ENCODE measurements around the gene AGT. TPM values are rescaled to one million over a fixed set of nuclear protein-coding genes. Genes with fewer than 3 reads are reported as not detected.

AGT gene
- total RNA-seq (2014; rRNA removed): 0.35 TPM in 1 of 2 replicates, not detected in the other
- percentile 17 among the genes with signal in this experiment for Bru-seq, nascent RNA
- percentile 19 among the genes with signal in this experiment for BruChase-seq, experiment 1, labeled RNA remaining after a 6-hour chase
- BruChase-seq, experiment 2, labeled RNA remaining after a 2-hour chase: percentile 26 among the genes with signal in this experiment
- long read RNA-seq, partial matches to known transcripts: 1 of 3 reads
- long read RNA-seq, other reads (novel, unspliced or antisense): 0 of 3 reads

GRCh38 chr1:230713915-230714764 lies at the start of gene AGT:
Gene AGT (minus strand): TSS chr1:230714122. CDS start chr1:230710823, 3,299 bp downstream.
- Histone ChIP-seq H3K9ac (ENCODE audit: low read length) (no peak within 1 kb of the TSS), H3K9me3 (ENCODE audit: low read length) (no peaks in the 10 kb centered on the region), H3F3A (ENCODE audit: low read length, unreplicated experiment) (no peaks in the 10 kb centered on the region), H3K4me1 (ENCODE audit: insufficient read depth, low read length) (peaks cover 11% of the 10 kb centered on the region), H3K27ac (ENCODE audit: low read length) (no peak within 1 kb of the TSS), H3K36me3 (ENCODE audit: low read depth, low read length) (no peaks in the 10 kb centered on the region), H2AFZ (ENCODE audit: low read length) (peak within 1 kb of the TSS; percentile 16; the same call in 1 of the 2 replicates), H3K9me2 (replicated peaks; ENCODE audit: low read length) (no peaks in the 10 kb centered on the region), H3K4me3 (ENCODE audit: low read length) (no peak within 1 kb of the TSS), H3K27me3 (ENCODE audit: low read length) (no peaks in the 10 kb centered on the region), H3K79me2 (ENCODE audit: low read length) (no peaks in the 10 kb centered on the region), H4K20me1 (ENCODE audit: low read length) (no peaks in the 10 kb centered on the region), H3K4me2 (ENCODE audit: low read length) (peak within 1 kb of the TSS; percentile 32)
- POLR2A ChIA-PET (ENCODE audit: unreplicated experiment): interaction anchor here (0.6 kb wide), 1 partner anchor 92 kb away, joined by 3 read pairs; no protein-coding TSS in a partner anchor
- DNase-seq (peak; percentile 95), ATAC-seq (peak; percentile 90)
- BruUV-seq (replicated peaks): no TSS peak
- TF ChIP-seq EZH2 (IDR thresholded peaks at IDR 0.05; ENCODE audit: low read length, unreplicated experiment): no peak
- TF ChIP-seq EZH2phosphoT487 (IDR thresholded peaks at IDR 0.05; ENCODE audit: borderline replicate concordance, low read length): no peak
- TF ChIP-seq CTCF (conservative IDR thresholded peaks at IDR 0.05; ENCODE audit: low read depth, low read length): no peak
- CTCF ChIA-PET: no interaction called here
- intact Hi-C loops (cut with micrococcal nuclease): no loop called here

- no peak overlapping the region for H3K4me2 ChIP-seq (ENCODE audit: low read length)
- DNase-seq: no peak
- no peak overlapping the region for H3K9ac ChIP-seq (ENCODE audit: low read length)
- H2AFZ ChIP-seq (ENCODE audit: low read length): no peak overlapping the region
- POLR2A ChIA-PET (ENCODE audit: unreplicated experiment): no interaction called here
- ATAC-seq: no peak
- H4K20me1 ChIP-seq (ENCODE audit: low read length): no peaks in the 10 kb centered on the region
- no peaks in the 10 kb centered on the region for H3K4me1 ChIP-seq (ENCODE audit: insufficient read depth, low read length)
- H3K27ac ChIP-seq (ENCODE audit: low read length): no peak overlapping the region
- no peaks in the 10 kb centered on the region for H3K36me3 ChIP-seq (ENCODE audit: low read depth, low read length)
- no peaks in the 10 kb centered on the region for H3K79me2 ChIP-seq (ENCODE audit: low read length)
- no peaks in the 10 kb centered on the region for H3F3A ChIP-seq (ENCODE audit: low read length, unreplicated experiment)
- no peaks in the 10 kb centered on the region for H3K27me3 ChIP-seq (ENCODE audit: low read length)
- CTCF ChIA-PET: interaction anchor here (0.5 kb wide), 1 partner anchor 29 kb away, joined by 3 read pairs; no protein-coding TSS in a partner anchor
- intact Hi-C loops (cut with micrococcal nuclease): no loop called here
- no peak overlapping the region for H3K4me3 ChIP-seq (ENCODE audit: low read length)
- no peaks in the 10 kb centered on the region for H3K9me3 ChIP-seq (ENCODE audit: low read length)
- no TSS peak for BruUV-seq (replicated peaks)
- H3K9me2 ChIP-seq (replicated peaks; ENCODE audit: low read length): no peaks in the 10 kb centered on the region
- TF ChIP-seq EZH2 (IDR thresholded peaks at IDR 0.05; ENCODE audit: low read length, unreplicated experiment): no peak
- TF ChIP-seq EZH2phosphoT487 (IDR thresholded peaks at IDR 0.05; ENCODE audit: borderline replicate concordance, low read length): no peak
These were observed 47.7 kb upstream of the AGT start for GRCh38 chr1:230761443-230762167.

GRCh38 chr1:230760360-230760827 lies 46.5 kb upstream of the AGT start:
- TF ChIP-seq CTCF (conservative IDR thresholded peaks at IDR 0.05; ENCODE audit: low read depth, low read length) (peak; percentile 33), EZH2phosphoT487 (IDR thresholded peaks at IDR 0.05; ENCODE audit: borderline replicate concordance, low read length) (no peak), EZH2 (IDR thresholded peaks at IDR 0.05; ENCODE audit: low read length, unreplicated experiment) (no peak)
- POLR2A ChIA-PET (ENCODE audit: unreplicated experiment): interaction anchor here (0.6 kb wide), 1 partner anchor 14 kb away, joined by 4 read pairs; no protein-coding TSS in a partner anchor
- Histone ChIP-seq H3K36me3 (ENCODE audit: low read depth, low read length) (no peaks in the 10 kb centered on the region), H3K4me2 (ENCODE audit: low read length) (no peak overlapping the region), H3K9ac (ENCODE audit: low read length) (no peak overlapping the region), H3K27ac (ENCODE audit: low read length) (no peak overlapping the region), H3K79me2 (ENCODE audit: low read length) (no peaks in the 10 kb centered on the region), H3K9me3 (ENCODE audit: low read length) (no peaks in the 10 kb centered on the region), H3K4me3 (ENCODE audit: low read length) (no peak overlapping the region), H4K20me1 (ENCODE audit: low read length) (no peaks in the 10 kb centered on the region), H3K4me1 (ENCODE audit: insufficient read depth, low read length) (peaks cover under 1% of the 10 kb centered on the region; the same call in 1 of the 2 replicates), H3K27me3 (ENCODE audit: low read length) (no peaks in the 10 kb centered on the region), H3F3A (ENCODE audit: low read length, unreplicated experiment) (no peaks in the 10 kb centered on the region), H2AFZ (ENCODE audit: low read length) (no peak overlapping the region), H3K9me2 (replicated peaks; ENCODE audit: low read length) (no peaks in the 10 kb centered on the region)
- BruUV-seq (replicated peaks): no TSS peak
- DNase-seq (peak; percentile 36), ATAC-seq (peak; percentile 70)
- CTCF ChIA-PET: interaction anchor here (0.5 to 1.0 kb wide), 2 partner anchors 13 to 18 kb away, joined by 3 to 4 read pairs; no protein-coding TSS in a partner anchor
- intact Hi-C loops (cut with micrococcal nuclease): no loop called here

Data from PC-3 (cell line).